AG09309 (cell line): ENCODE results near the gene DIPK1A.
"Not testable (repeated sequence)": the region's sequence is repeated elsewhere in the genome, so short reads cannot be mapped to it uniquely, and the experiment has no call there.

Source experiments
- DNase-seq: peaks from one replicate; pipeline ENCODE4 v3.0.0-alpha.2; 2010; ENCODE audit warnings: low read depth
- H3K4me3 ChIP-seq: 2 replicates; pipeline ENCODE4 v1.5.1; 2011; ENCODE audit warnings: mild to moderate bottlenecking, low read depth, low read length, moderate library complexity; ENCODE audit not compliant: control insufficient read depth
- CTCF ChIP-seq: IDR thresholded peaks from 2 replicates; pipeline ENCODE4 v1.5.1; 2011; ENCODE audit warnings: mild to moderate bottlenecking, low read depth, low read length, inconsistent platforms; ENCODE audit not compliant: insufficient read depth, control insufficient read depth; ENCODE audit errors: missing control alignments

DIPK1A gene

GRCh38 chr1:92899780-92900179 lies 61.5 kb downstream of the DIPK1A start:
- no peak for TF ChIP-seq CTCF
- H3K4me3 ChIP-seq = no peak overlapping the region
- no peak for DNase-seq

- DNase-seq, H3K4me3 ChIP-seq: not testable (repeated sequence)
Measured at GRCh38 chr1:92898053-92898452, 63.2 kb downstream of the DIPK1A start.

- H3K4me3 ChIP-seq = no peak overlapping the region
- TF ChIP-seq CTCF = no peak
- DNase-seq = no peak
Measured at GRCh38 chr1:92887465-92887864, 73.8 kb downstream of the DIPK1A start.

GRCh38 chr1:92886886-92887419 lies 74.3 kb downstream of the DIPK1A start:
- H3K4me3 ChIP-seq = no peak overlapping the region
- TF ChIP-seq CTCF = no peak
- DNase-seq = no peak

- no peak for DNase-seq
- TF ChIP-seq CTCF = no peak
- no peak overlapping the region for H3K4me3 ChIP-seq
Measured at GRCh38 chr1:92884195-92884594, 77.1 kb downstream of the DIPK1A start.

- no peak for DNase-seq
- no peak for TF ChIP-seq CTCF
- H3K4me3 ChIP-seq = no peak overlapping the region
Measured at GRCh38 chr1:92883297-92883696, 78.0 kb downstream of the DIPK1A start.

- no peak overlapping the region for H3K4me3 ChIP-seq
- DNase-seq = no peak
- TF ChIP-seq CTCF = no peak
Measured at GRCh38 chr1:92882819-92883218, 78.4 kb downstream of the DIPK1A start.
